Measurements from ENCODE around the gene NAPG.

- no peak for TF ChIP-seq CTCF (IDR thresholded peaks at IDR 0.05; ENCODE audit: borderline replicate concordance, extremely low read depth, low read length, poor library complexity, severe bottlenecking)
- no peak for TF ChIP-seq EZH2 (IDR thresholded peaks at IDR 0.05; ENCODE audit: borderline replicate concordance, low read depth, low read length, severe bottlenecking)
Observed at GRCh38 chr18:10552226-10552625, 26.4 kb downstream of the NAPG start.

All from DND-41 (cell line).